H1 (cell line): Measurements from ENCODE around the gene UBL4A. TPM values are rescaled to one million over a fixed set of nuclear protein-coding genes. Genes with fewer than 3 reads are reported as not detected.

Experiments used
- CTCF ChIA-PET: fragments of 300-600 bp; sonication (Branson Sonifier 250); formaldehyde crosslinking; loops from one replicate; lab custom pipeline; 2021; ENCODE audit not compliant: partially characterized antibody; lab: Charles Lee
- POLR2A ChIA-PET: fragments of 300-600 bp; sonication (Branson Sonifier 250); formaldehyde crosslinking; loops from one replicate; lab custom pipeline; 2021; ENCODE audit warnings: inconsistent platforms; ENCODE audit not compliant: partially characterized antibody; lab: Charles Lee
- DNase-seq, 2 experiments: peaks; one replicate each; pipeline versions ENCODE4 v3.0.0 to v3.0.0-alpha.2; 2010 to 2022; ENCODE audit warnings: low spot score in 2 of 2, low read depth in 1 of 2, mixed read lengths in 1 of 2
- FAIRE-seq: peaks from 2 replicates; lab custom pipeline; 2011; peaks lifted over from hg19 to GRCh38; lab: Jason Lieb, UNC
- H2AFZ ChIP-seq: 2 replicates; pipeline ENCODE4 v1.8.1; 2012; ENCODE audit warnings: low read length, inconsistent platforms
- H2AK5ac ChIP-seq: 2 replicates; pipeline ENCODE4 v1.6.1; 2013; ENCODE audit warnings: low read depth, low read length
- H2BK120ac ChIP-seq: replicated peaks from 2 replicates; pipeline ENCODE3; 2013; ENCODE audit warnings: low read depth, low read length, inconsistent platforms
- H2BK12ac ChIP-seq: 2 replicates; pipeline ENCODE4 v1.6.1; 2013; ENCODE audit warnings: low read depth, low read length
- H2BK15ac ChIP-seq: 2 replicates; pipeline ENCODE4 v1.6.1; 2013; ENCODE audit warnings: low read length
- H2BK20ac ChIP-seq: 2 replicates; pipeline ENCODE4 v1.6.1; 2013; ENCODE audit warnings: low read length
- H2BK5ac ChIP-seq: 2 replicates; pipeline ENCODE4 v1.6.1; 2013; ENCODE audit warnings: low read depth, low read length
- H3K14ac ChIP-seq: 2 replicates; pipeline ENCODE4 v1.6.1; 2013; ENCODE audit warnings: inconsistent platforms; ENCODE audit not compliant: insufficient read length
- H3K18ac ChIP-seq: 2 replicates; pipeline ENCODE4 v1.6.1; 2013; ENCODE audit warnings: low read length; ENCODE audit errors: extremely low read depth
- H3K23ac ChIP-seq: 2 replicates; pipeline ENCODE4 v1.6.1; 2013; ENCODE audit warnings: inconsistent platforms; ENCODE audit not compliant: insufficient read length
- H3K23me2 ChIP-seq: 2 replicates; pipeline ENCODE4 v1.6.1; 2013; ENCODE audit warnings: low read depth, low read length
- H3K27ac ChIP-seq: 2 replicates; pipeline ENCODE4 v1.6.1; 2011; ENCODE audit warnings: low read depth, low read length, inconsistent platforms
- H3K27me3 ChIP-seq, 4 experiments: replicated peaks in 1 of 4; 1 replicate in 1 of 4; 2 replicates in 3 of 4; pipeline versions ENCODE4 v1.6.1 to v1.8.1; 2011 to 2013; ENCODE audit warnings: low read length in 3 of 4, mild to moderate bottlenecking in 3 of 4, inconsistent platforms in 2 of 4, mixed read lengths in 2 of 4, moderate library complexity in 1 of 4; ENCODE audit not compliant: control insufficient read depth in 3 of 4, insufficient read depth in 3 of 4; ENCODE audit errors: extremely low read depth in 1 of 4
- H3K36me3 ChIP-seq, 4 experiments: 2 replicates each; pipeline versions ENCODE4 v1.6.1 to v1.8.1; 2011 to 2013; ENCODE audit warnings: mild to moderate bottlenecking in 4 of 4, low read length in 3 of 4, moderate library complexity in 2 of 4, control low read depth in 1 of 4, inconsistent platforms in 1 of 4; ENCODE audit not compliant: insufficient read depth in 4 of 4, control insufficient read depth in 2 of 4
- H3K4ac ChIP-seq: replicated peaks from 2 replicates; pipeline ENCODE3; 2013; ENCODE audit warnings: low read length, low read depth, mixed read lengths, inconsistent platforms; ENCODE audit not compliant: insufficient read length
- H3K4me1 ChIP-seq, 4 experiments: replicated peaks in 1 of 4; 1 replicate in 1 of 4; 2 replicates in 3 of 4; pipeline versions ENCODE4 v1.6.1 to v1.8.1; 2011 to 2013; ENCODE audit warnings: low read length in 3 of 4, inconsistent platforms in 2 of 4, mixed read lengths in 1 of 4; ENCODE audit not compliant: insufficient read depth in 4 of 4, control insufficient read depth in 3 of 4
- H3K4me2 ChIP-seq, 2 experiments: 2 replicates each; pipeline versions ENCODE4 v1.6.1 to v1.8.1; 2011 to 2013; ENCODE audit warnings: low read depth in 2 of 2, low read length in 2 of 2, control low read depth in 1 of 2, inconsistent platforms in 1 of 2, mild to moderate bottlenecking in 1 of 2; ENCODE audit not compliant: insufficient read depth in 1 of 2
- H3K4me3 ChIP-seq, 4 experiments: fragments of 200-600, 300-600 bp in 1 of 4; sonication (generic), shearing (Covaris generic), sonication (Bioruptor Twin) in 1 of 4; 2 replicates each; pipeline versions ENCODE4 v1.5.1 to v1.8.1; 2011 to 2016; ENCODE audit warnings: low read length in 4 of 4, low read depth in 3 of 4, control low read depth in 2 of 4, inconsistent platforms in 2 of 4, mild to moderate bottlenecking in 2 of 4, mixed read lengths in 1 of 4, moderate library complexity in 1 of 4; ENCODE audit not compliant: insufficient read depth in 2 of 4; ENCODE audit errors: extremely low read depth in 1 of 4
- H3K56ac ChIP-seq: replicated peaks from 2 replicates; pipeline ENCODE3; 2013; ENCODE audit warnings: low read depth, mild to moderate bottlenecking, mixed read lengths, low read length, inconsistent platforms; ENCODE audit not compliant: insufficient read length
- H3K79me1 ChIP-seq: 2 replicates; pipeline ENCODE4 v1.6.1; 2013; ENCODE audit warnings: low read depth, low read length, control low read depth
- H3K79me2 ChIP-seq, 2 experiments: 2 replicates each; pipeline versions ENCODE4 v1.6.1 to v1.8.1; 2012 to 2013; ENCODE audit warnings: low read length in 2 of 2, mild to moderate bottlenecking in 2 of 2, inconsistent platforms in 1 of 2; ENCODE audit not compliant: insufficient read depth in 2 of 2, control insufficient read depth in 1 of 2
- H3K9ac ChIP-seq, 4 experiments: replicated peaks in 1 of 4; 1 replicate in 1 of 4; 2 replicates in 3 of 4; pipeline versions ENCODE4 v1.6.1 to v1.8.1; 2011 to 2013; ENCODE audit warnings: low read depth in 3 of 4, low read length in 3 of 4, control low read depth in 2 of 4, mild to moderate bottlenecking in 2 of 4, moderate library complexity in 2 of 4, inconsistent platforms in 1 of 4; ENCODE audit errors: extremely low read depth in 1 of 4
- H3K9me3 ChIP-seq, 2 experiments: 2 replicates each; pipeline versions ENCODE4 v1.6.1 to v1.8.1; 2012 to 2013; ENCODE audit warnings: mild to moderate bottlenecking in 2 of 2, moderate library complexity in 2 of 2, control low read depth in 1 of 2, inconsistent platforms in 1 of 2, low read depth in 1 of 2, low read length in 1 of 2, mixed read lengths in 1 of 2; ENCODE audit not compliant: insufficient read depth in 2 of 2
- H4K20me1 ChIP-seq, 2 experiments: replicated peaks in 1 of 2; 2 replicates each; pipeline versions ENCODE3 to v1.8.1; 2011 to 2013; ENCODE audit warnings: inconsistent platforms in 2 of 2, low read length in 2 of 2, mild to moderate bottlenecking in 1 of 2; ENCODE audit not compliant: insufficient read depth in 2 of 2, control insufficient read depth in 1 of 2
- H4K5ac ChIP-seq: 2 replicates; pipeline ENCODE4 v1.6.1; 2013; ENCODE audit warnings: low read length, low read depth, mixed read lengths, inconsistent platforms; ENCODE audit not compliant: insufficient read length
- H4K8ac ChIP-seq: 2 replicates; pipeline ENCODE4 v1.8.0; 2013; ENCODE audit warnings: mild to moderate bottlenecking, moderate library complexity, low read length, inconsistent platforms; ENCODE audit not compliant: insufficient read depth; ENCODE audit errors: extremely low read depth
- H4K91ac ChIP-seq: replicated peaks from 2 replicates; pipeline ENCODE3; 2013; ENCODE audit warnings: low read length, mixed read lengths, inconsistent platforms; ENCODE audit not compliant: insufficient read length
- BCL11A ChIP-seq, 2 experiments: IDR thresholded peaks; one replicate each; pipeline ENCODE4 v1.6.1; 2011; ENCODE audit warnings: low read depth in 2 of 2, low read length in 2 of 2, mild to moderate bottlenecking in 2 of 2
- CBX8 ChIP-seq: fragments of 300-800, 300-1000 bp; sonication (generic); IDR thresholded peaks from 2 replicates; pipeline ENCODE4 v1.7.1; 2016; ENCODE audit warnings: low read depth, low read length, borderline replicate concordance
- KDM5A ChIP-seq: fragments of 200-600 bp; IDR thresholded peaks from 2 replicates; pipeline ENCODE4 v1.7.1; 2012; ENCODE audit warnings: mild to moderate bottlenecking, low read length, inconsistent platforms, mixed read lengths
- RXRA ChIP-seq: IDR thresholded peaks from 2 replicates; pipeline ENCODE4 v1.6.1; 2011; ENCODE audit warnings: low read depth, mild to moderate bottlenecking, low read length, moderate library complexity; ENCODE audit not compliant: insufficient read depth
- SAP30 ChIP-seq: fragments of 300-600 bp; sonication (generic); IDR thresholded peaks from 2 replicates; pipeline ENCODE4 v1.7.1; 2012; ENCODE audit warnings: low read length, moderate library complexity, mild to moderate bottlenecking, inconsistent platforms; ENCODE audit not compliant: insufficient read depth, insufficient replicate concordance
- SIN3A ChIP-seq, 2 experiments: IDR thresholded peaks in 1 of 2; conservative IDR thresholded peaks in 1 of 2; 2 replicates each; pipeline ENCODE4 v1.6.1; 2011 to 2012; ENCODE audit warnings: low read length in 2 of 2, improper control_type of control experiment in 1 of 2, low read depth in 1 of 2, mild to moderate bottlenecking in 1 of 2
- ZNF274 ChIP-seq: IDR thresholded peaks from 2 replicates; pipeline ENCODE4 v1.7.0; 2012; ENCODE audit warnings: low read length, borderline replicate concordance; ENCODE audit errors: extremely low read depth
- WGBS, 2 experiments: shearing (Covaris generic) in 1 of 2; methylation state at CpG; one replicate each; pipeline versions ENCODE4 v1.1.6 to v1.1.7; 2013 to 2015; ENCODE audit warnings: low lambda C conversion rate in 2 of 2, mixed read lengths in 2 of 2, inconsistent platforms in 1 of 2, low coverage in 1 of 2, missing lambda C conversion rate in 1 of 2; ENCODE audit not compliant: insufficient replicate concordance in 2 of 2, insufficient coverage in 1 of 2, insufficient read length in 1 of 2; ENCODE audit errors: extremely low coverage in 1 of 2, missing lambda C conversion rate in 1 of 2; 5-methylcytosine and 5-hydroxymethylcytosine counted together
- polyA plus RNA-seq, 7 experiments: library from polyadenylated mRNA; depleted of rRNA in 3 of 7; stranded (reverse) in 5 of 7; unstranded in 2 of 7; fragments of >200 nt in 5 of 7; fragments of 200-250 nt in 2 of 7; gene quantifications; 1 replicate in 5 of 7; 2 replicates in 1 of 7; 4 replicates in 1 of 7; pipeline versions ENCODE4 v1.2.1 to v1.2.3, GENCODE V29; 2011 to 2013; ENCODE audit warnings: missing spikeins in 2 of 7, mixed read lengths in 2 of 7
- total RNA-seq: library from RNA; stranded (reverse); fragmentation: NEBNext Ultra II Directional; extraction: Animal tissue kit (Norgen Biotek cat#: 25700); gene quantifications from 2 replicates; pipeline ENCODE4 v1.2.1, GENCODE V29; 2021

UBL4A gene
- total and polyA plus RNA-seq, 2 of the 8 experiments (the other 6 are each of a cell fraction or from before 2014, with no cell fraction given), result 23.1 to 31.7 TPM

- Histone ChIP-seq H4K91ac (no peak overlapping the region), H2AFZ (no peak overlapping the region), H3K79me2 (no peaks in the 10 kb centered on the region), H2AK5ac (no peak overlapping the region), H3K4me1 (no peaks in the 10 kb centered on the region), H3K27me3 (no peaks in the 10 kb centered on the region), H3K18ac (no peak overlapping the region), H3K4ac (no peak overlapping the region), H3K79me1 (no peaks in the 10 kb centered on the region), H4K5ac (no peak overlapping the region), H3K27ac (no peak overlapping the region), H2BK15ac (no peak overlapping the region), H3K14ac (no peak overlapping the region), H2BK120ac (no peak overlapping the region), H4K20me1 (no peaks in the 10 kb centered on the region), H3K9ac (no peak overlapping the region), H3K36me3 (peaks cover 0 to 27% (median 5%) of the 10 kb centered on the region in 4 experiments; a peak in 5 of 8 replicates), H3K4me3 (no peak overlapping the region), H2BK20ac (no peak overlapping the region), H3K23me2 (no peaks in the 10 kb centered on the region), H3K23ac (no peak overlapping the region), H3K9me3 (no peaks in the 10 kb centered on the region), H2BK12ac (no peak overlapping the region), H2BK5ac (no peak overlapping the region), H3K56ac (no peak overlapping the region), H3K4me2 (no peak overlapping the region), H4K8ac (no peak overlapping the region)
- TF ChIP-seq CBX8 (no peak), RXRA (no peak), SAP30 (no peak), SIN3A (conservative IDR thresholded peaks at IDR 0.05 in 1 of 2, IDR thresholded peaks at IDR 0.05 in 1 of 2; ENCODE audit: low read depth in 1 of 2, low read length in 2 of 2) (no peak), ZNF274 (no peak), BCL11A (IDR thresholded peaks at IDR 0.05; ENCODE audit: low read depth in 2 of 2, low read length in 2 of 2) (no peak), KDM5A (no peak)
- DNase-seq, result no peak
- CTCF ChIA-PET, result interaction anchor here (3.1 kb wide), 1 partner anchor 12 kb away, joined by 11 read pairs; the partner anchor contains the start of gene PLXNA3
- FAIRE-seq, result no peak
- POLR2A ChIA-PET, result interaction anchor here (1.2 kb wide), 1 partner anchor 16 kb away, joined by 3 read pairs; no protein-coding TSS in a partner anchor
- 95% methylated on average over 17 of the region's 23 CpGs; no CpG with 5 or more reads in 1 of the 2 experiments for WGBS, 2 experiments
Observed at GRCh38 chrX:154470914-154471568, 15.4 kb downstream of the UBL4A start.
